GM19240 (cell line): ENCODE data around the gene CHD2.
A peak's percentile ranks its signal among the peaks of the same experiment; 100 is the strongest.
"Not testable (repeated sequence)": the region's sequence is repeated elsewhere in the genome, so short reads cannot be mapped to it uniquely, and the experiment has no call there.

Experiments
- DNase-seq: peaks from one replicate; pipeline ENCODE4 v3.0.0; 2011; ENCODE audit warnings: low spot score; ENCODE audit not compliant: insufficient read length

Gene CHD2

DNA sequence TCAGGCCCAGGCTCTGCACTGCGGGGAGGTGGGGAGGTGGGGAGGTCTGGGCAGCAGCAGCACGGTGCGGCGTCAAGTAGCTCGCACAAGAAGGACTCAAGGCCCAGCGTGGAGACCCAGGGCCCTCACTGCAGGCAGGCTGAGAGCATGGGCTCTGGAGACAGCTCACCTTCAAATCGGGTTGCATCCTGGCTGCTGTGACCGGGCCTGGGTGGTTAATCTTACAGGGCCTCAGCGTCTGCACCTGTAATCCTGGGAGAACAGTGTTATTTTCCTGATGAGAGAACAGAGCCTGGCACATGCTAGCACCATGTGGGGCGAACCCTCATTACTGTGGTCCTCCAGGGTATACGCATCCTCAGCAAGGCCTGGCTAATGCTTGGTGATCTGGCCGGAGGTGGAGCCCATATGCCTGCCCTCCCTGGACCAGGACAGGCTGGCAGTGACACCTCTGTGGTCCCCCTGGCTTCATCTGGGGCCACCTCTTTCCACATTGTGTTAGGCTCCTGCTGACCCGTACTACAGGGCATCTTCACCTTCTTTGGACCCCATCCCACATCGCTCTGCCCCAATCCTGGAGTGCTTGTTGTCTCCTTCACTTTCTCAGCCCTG is 133.4 kb downstream of the CHD2 start:
- no peak for DNase-seq

DNA sequence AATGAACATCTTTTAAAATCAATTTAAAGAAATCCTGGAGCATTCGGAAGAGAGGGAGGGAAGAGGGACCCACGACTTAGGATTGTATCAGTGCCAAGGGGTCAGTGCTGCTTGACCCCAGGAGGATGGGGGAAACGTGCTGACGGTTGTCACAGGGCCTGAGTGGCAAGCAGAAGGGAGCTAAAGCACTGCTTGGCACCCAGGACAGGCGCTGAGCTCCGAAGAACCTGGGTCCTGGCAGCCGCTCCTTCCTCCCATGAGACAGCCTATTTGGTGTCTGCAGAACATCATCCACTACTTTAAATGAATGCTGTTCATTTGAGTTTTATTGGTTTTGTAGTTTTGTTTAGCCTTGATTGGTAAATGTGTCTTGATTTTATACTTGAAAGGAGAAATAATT is 134.4 kb downstream of the CHD2 start:
- DNase-seq = no peak

DNA sequence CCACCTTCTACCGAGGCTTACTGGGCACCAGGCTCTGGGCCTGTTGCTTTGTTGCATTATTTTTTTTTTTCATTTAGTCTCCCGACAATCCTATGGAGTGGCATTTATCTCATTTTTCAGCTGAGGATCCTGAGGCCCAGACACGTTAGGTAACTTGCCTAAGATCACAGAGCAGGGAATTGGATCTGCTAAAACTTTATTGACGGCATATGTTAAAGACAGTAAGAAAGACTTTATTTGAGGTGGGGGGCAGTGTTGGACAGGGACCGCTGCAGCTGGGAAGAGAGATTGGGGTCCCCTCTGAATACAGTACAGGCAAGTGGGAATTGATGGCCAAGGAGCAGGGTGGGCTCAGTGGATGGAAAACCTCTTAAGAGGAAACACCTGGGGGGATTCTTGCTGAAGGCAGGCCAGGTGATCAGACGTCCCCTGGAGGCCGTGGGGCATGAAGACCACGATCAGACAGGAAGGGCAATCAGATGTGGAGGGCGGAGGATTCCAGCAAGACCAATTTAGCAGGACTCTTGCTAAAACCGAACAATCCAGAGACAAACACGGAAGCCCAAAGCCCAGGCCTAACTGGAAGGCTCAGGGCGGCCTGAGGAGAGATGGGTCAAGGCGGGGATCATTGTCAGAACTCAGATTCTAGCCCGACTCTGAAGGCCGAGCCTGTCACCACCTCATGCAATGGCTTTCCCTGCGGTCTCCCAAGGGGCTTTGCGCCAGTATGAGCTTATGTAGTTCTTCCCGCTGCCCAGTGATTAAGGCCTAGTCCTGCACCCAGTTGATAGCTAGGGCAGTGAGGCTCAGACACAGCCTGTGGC is 135.2 kb downstream of the CHD2 start:
- DNase-seq = no peak

DNA sequence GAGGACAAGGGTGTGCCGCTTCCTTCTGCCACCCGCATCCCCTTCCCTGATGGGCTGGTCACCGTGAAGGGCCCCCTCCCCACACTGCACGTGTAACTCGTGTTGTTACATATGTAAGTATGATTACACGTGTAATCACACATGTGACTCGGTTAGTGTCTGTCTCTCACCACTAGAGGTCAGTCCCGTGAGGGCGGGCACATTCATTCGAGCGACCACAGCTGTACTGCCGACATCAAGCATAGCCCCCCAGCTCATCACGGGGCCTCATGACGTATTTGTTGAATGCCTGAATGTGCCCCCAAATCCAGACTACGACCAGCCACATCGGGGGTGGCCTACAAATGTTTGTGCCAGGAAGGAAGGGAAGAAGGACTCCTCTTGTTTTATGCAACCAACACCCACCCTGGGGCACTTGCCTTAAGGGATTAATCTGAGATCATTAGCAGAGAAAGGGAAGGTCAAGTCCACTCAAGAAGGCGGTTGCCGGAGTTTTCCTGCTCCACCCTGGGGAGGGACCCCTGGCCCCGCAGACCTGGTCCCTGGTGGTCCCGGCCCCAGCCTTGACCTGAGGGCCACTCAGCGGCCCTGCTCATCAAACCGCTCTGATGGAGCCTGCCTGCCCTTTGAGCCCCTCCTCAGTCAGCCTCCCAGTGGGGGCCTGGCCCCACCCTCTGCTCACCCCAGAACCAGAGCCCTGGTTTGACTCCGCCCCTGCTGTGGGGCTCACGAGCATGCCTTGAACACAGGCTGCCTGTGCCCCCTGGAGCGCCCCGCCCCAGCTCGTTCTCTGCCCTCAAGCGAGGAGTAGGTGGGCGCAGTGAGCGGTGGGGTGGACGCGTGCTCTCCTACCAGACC is 136.1 kb downstream of the CHD2 start:
- DNase-seq = peak; percentile 80

DNA sequence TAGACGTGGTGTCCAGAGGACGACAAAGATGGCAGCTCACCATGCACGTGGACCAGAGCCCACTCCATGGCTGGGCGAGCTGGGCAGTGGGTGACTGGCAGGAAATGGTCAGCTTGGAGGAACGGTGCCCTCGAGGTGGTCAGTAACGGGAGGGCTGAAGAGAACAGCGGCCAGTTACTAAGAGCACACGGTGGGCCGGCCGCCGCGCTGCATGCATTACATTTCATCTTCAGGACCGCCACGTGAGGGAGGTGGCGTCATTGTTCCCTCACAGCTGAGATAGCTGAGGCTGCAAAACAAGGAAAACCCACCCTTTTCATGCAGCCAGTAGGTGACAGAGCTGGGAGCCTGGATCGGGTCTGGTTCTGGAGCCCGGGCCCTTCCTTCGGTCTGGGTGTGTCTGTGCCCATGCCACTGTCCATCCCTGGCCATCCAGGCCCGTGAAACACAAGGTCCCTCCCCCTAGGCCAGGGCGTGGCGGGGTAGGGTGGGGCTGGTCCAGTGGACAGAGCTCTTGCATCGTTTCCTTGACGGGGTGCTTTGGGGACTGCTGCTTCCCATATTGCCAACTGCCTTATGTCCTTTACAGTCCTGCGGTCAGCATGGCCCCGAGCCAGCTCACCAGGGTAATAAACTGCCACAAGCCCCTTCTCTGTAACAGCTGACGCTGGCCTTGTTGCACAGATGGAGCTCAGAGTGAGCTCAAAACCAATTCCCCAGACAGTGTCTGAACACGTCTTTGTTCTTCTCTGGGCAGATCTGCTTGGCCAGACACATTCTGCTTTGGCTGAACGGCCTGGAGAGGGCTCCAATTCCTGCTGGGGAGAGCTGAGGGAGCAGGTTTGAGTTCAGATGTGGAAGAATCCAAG is 137.1 kb downstream of the CHD2 start:
- no peak for DNase-seq

DNA sequence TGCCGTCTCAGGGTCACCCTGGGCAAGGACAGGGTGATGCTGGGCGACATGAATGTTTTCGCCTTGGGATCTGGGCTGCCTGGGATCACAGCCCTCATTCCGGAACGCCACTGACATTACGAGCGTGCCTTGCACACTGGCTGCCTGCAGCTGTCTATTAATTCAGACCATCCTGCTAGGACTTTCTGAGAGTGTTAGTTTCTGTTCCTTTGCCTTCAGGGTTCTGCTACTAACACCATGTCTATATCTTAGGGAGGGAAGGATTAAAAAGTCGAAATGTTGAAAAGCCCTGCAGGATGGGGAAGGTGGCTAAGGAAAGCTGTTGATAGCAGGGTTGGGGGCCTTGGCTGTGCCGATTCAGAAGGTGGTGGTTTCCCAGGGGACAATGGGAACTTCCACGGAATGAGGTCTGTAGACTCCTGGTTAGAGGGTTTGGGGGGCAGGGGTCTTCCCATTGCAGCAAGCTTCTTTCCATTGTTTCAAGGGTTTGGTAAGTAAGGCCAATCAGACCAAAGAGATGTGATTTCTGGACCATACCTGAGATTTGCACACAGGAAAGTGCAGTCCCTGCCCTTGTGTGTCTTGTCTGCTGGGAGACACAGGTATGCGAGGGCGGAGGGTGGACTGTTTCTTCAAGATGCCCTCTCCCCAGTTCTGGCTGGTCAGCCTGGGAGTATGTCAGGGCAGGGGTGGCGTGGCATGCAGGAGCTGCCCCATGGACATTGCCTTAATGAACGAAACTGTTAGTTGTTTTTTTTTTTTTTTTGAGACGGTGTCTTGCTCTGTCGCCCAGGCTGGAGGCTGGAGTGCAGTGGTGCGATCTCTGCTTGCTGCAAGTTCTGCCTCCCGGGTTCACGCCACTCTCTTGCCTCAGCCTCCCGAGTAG is 137.9 kb downstream of the CHD2 start:
- DNase-seq = no peak

DNA sequence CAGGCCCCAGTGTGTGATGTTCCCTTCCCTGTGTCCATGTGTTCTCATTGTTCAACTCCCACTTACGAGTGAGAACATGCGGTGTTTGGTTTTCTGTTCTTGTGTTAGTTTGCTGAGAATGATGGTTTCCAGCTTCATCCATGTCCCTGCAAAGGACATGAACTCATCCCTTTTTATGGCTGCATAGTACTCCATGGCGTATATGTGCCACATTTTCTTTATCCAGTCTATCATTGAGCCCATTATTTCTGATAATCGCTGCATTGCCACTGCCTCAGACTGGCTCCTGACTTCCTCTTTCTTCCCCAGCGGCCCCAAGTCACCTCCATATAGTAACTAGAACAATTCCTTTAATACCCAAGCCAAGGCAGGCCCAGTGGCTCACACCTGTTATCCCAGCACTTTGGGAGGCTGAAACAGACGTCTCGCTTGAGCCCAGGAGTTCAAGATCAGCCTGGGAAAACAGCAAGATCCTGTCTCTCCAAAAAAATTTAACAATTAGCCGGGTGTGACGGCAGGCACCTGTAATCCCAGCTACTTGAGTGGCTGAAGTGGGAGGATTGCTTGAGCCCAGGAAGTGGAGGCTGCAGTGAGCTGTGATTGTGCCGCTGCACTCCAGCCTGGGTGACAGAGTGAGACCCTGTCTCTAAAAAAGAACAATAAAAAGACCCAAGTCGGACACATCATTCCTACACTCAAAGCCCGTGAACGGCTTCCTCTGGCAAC is 139.6 kb downstream of the CHD2 start:
- DNase-seq = not testable (repeated sequence)

DNA sequence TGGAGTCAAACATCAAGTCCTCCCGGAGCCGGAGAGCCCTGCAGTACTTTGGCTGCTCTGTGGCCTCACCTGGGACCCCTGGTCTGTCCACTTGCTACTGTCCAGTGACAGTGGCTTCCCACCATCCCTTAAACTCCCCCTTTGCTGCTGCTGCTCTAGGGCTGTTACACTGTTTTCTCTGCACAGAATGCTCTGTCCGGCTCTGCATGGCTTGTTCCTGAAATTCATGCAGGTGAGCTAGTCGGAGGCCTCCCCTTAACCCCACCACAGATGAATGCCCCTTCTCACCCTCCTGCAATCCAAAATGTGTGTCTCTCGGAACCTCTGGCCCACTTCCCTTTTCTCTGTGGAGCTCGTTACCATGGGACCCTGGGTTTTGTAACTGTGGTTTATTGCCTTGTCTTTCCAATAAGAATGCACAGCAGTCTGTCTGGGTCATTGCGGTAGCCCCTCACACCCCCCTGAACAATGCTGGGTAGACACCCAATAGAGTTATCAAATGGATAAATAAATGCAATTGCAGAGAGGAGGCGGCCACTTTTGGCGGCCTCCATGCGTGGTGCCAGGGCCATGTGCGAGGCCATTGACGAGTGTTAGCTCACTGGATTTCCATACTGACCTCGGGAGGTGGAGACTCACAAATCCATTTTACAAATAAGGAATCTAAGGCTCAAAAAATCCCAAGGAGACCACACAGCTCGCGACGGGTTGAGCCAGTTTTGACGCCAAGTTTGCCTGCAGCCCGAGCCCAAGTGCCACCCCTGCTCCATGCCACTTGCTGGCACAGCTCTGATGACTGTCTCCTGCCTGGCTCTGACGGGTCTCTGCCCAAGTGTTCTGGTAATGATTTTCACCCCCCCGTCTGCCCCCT is 140.4 kb downstream of the CHD2 start:
- no peak for DNase-seq

DNA sequence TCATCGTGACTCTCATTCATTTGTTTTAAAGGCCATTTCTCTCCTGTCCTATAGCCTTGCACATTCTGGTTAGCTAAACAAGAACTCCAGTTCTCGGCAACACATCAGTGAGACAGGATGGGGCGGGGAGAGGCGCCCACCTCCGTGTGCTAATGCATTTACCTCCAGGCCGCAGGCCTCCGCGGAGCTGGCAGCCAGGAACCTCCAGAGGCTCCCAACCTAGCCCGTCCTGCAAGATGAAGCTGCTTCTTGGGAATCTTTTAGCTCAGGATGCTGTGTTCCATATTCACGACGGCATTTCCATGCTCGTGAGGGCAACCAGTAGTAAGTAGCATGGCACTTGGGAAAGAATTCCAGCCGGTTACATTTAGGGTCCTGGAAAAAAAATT is 141.0 kb downstream of the CHD2 start:
- DNase-seq = no peak

DNA sequence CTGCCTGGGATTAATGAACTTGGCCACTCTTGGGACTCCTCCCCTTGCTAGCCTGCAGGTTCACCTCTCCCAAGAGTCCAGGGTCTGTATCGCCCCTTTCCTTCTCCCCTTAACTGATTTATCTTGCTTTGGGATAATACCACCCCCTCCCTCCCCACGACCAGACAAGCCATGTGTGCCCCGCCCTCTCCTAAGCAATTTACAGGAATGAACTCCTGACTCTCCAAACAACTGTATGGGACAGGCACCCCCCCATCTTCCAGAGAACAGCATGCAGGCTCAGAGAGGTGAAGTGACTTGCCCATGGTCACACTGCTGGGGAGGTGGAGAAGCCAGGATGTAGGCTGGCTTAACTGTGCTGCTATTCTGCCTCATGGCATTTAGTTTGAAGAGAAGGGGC is 142.1 kb downstream of the CHD2 start:
- no peak for DNase-seq

DNA sequence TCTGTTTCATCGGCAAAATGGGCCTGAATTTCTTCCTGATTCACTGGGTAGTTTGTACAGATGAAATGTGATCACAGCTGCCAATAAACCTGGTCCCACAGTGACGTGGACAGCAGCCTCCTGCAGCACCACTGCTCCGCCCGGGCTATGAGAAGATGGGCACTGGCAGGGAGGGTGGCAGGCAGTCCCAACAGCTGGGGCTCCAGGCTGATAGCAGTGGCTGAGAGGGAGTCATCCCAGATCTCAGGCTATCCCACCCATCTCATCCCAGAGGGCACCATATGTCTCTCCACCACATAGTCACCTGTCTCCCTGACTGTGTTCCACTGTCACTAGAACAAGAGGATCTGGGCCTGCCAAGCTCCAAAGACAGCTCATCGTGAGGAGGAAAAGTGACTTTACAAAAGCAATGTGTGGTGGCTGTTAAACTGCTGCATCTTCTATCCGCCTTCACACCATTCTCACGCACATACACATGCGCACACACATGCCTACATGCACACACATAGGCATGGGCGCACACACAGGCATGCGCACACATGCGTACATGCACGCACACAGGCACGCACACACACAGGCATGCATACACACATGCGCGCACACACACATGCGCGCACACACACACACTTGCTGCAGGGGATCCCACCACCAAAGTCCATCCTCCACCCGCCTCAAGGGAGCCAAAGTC is 142.7 kb downstream of the CHD2 start:
- no peak for DNase-seq

DNA sequence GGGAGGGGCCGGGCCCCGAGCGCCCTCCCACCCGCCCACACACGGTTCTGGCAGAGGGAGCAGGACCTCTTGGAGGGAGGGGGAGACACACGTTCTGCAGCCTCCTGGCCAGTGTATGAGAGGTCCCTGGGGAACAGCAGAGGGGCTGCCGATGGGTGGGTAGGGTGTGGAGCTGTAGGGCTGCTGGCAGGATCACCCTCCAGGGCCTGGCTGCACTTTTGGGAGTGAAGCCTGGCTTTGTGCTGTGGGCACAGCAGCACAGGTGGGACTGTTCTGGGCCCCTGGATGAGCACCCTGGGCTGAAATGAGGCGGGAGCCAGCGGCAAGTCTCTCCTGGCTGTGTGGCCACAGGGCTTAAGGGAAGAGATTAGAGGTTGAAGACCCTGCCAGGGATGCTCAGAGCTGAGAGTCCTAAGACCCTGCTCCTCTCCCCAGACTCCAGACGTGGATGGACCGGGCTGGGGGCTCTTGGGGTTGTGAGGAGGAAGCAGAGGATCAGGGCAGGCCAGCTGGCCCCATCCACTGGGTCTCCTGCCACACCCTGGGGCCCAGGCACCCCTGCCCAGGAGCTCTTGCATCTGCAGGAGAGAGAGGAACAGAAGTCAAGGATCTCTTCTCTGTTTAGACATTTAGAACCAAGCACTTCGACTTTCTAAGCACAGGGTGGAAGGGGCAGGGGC is 143.6 kb downstream of the CHD2 start:
- DNase-seq = no peak

DNA sequence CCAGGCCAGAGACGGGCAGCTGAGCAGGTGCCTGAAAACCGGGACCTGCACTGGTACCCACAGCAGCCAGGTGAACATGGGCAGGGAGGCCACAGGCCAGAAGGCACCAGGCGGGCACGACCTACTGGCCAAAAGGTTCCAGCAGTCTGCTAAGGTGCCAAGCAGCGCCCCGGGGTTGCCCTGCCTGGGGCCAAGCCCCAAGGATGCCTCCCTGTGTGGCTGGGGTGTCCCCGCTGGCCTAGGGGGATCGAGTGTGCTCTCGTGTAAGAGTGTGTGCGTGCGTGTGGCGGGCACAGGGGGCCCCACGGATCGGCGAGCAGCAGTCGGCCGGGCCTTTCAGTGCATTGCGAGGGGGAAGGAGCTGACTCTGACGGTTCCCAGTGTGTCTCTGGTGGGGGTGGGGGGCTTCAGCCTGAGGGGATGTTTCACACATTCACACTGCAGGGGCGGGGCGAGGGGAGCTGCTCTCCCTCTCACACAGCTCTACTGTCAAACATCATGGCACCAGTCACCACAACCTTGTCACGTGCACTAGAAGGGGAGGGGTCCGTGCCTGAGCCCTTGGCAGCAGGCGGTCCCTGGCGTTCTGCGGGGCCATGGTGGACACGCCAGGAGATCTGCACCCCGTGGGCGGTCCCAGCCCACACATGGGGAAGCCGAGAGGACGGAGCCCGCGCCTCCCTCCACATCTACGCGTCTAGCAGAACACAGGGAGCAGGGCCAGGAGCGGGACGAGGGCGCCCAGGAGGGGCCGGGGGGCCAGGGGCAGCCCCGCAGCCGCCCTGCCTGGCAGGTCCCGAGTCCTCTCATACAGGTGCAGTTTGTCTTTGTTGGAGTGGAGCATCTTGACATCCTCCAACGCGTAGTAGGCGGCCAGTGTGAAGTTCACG is 144.4 kb downstream of the CHD2 start:
- DNase-seq = no peak

DNA sequence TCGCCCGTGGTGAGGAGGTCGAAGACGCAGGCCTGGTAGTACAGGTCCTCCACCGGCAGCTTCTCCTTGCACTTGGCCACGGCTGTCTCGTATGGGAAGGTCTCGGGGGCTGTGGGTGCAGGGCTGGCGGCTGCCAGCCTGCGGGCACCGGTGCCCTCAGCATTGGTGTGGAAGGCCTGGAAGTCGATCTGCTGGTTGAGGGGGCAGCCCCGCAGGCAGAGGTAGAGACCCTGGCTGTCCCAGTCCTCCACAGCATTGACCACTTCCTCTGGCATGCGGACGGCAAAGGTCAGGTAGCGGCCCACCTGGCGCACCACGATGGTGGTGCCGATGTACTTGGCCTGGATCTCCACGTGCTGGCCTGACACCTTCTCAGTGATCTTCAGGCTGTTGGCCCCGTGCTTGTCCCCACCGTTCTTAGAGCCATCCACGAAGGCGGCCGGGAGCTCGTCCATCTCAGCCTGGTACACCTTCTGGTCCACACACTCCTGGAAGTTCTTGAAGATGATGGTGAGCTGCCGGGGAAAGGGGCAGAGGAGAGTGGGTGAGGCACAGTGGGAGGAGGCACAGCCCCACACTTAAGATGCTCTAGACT is 145.2 kb downstream of the CHD2 start:
- DNase-seq = no peak

DNA sequence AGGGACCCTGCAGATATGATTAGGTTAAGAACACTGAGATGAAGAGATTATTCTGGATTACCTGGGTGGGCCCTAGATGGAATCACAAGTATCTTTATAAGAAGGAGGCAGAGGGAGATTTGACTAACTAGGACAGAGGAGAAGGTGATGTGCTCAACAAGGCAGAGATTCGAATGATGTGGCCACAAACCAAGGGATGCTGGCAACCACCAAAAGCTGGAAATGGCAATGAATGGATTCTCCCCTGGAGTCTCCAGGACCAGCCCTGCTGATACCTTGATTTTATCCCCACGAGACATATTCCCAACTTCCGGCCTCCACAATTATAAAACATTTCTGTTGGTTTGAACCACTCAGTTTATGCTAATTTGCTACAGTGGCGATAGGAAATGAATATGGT is 146.0 kb downstream of the CHD2 start:
- DNase-seq = no peak

DNA sequence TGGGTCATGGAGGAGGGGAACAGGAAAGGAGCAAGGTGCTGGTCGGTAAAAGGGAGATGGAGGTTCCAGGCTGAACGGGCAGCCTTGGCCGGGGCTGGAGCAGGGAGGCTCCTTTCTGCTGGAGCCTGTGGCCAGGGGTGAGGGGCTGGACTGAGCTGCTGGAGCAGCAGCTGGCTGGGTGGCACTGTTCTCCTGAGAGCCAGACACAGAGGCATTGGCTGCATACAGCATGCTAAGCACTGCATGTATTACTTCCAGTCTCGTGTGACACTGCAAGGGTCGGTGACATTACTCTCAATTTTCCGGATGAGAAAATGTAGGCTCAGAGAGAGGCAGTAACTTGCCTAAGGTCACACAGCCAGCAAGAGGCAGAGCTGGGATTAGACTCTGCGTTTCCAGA is 146.6 kb downstream of the CHD2 start:
- DNase-seq = no peak
